Subcutaneous adipose tissue (tissue), 4 donors: ENCODE results near the gene FAT3. TPM values are rescaled to one million over a fixed set of nuclear protein-coding genes. Genes with fewer than 3 reads are reported as not detected.

Experiments
- CTCF ChIP-seq: fragments of 450-650 bp; IDR thresholded peaks from one replicate; pipeline ENCODE4 v1.5.1; 2016; ENCODE audit warnings: low read depth, mild to moderate bottlenecking, control low read depth, antibody characterized with exemption, moderate library complexity
- total RNA-seq, 4 donors: library from RNA; depleted of rRNA; stranded (reverse); fragments of >200 nt; gene quantifications; one replicate each; pipeline ENCODE4 v1.1.0, GENCODE V29; 2016

FAT3 gene
- total RNA-seq, 4 donors from 2014 or later, result 0.34 to 5.7 (median 0.77) TPM

GRCh38 chr11:92222701-92223100 lies 1.9 kb upstream of the FAT3 start:
- TF ChIP-seq CTCF, result no peak

- no peak for TF ChIP-seq CTCF
Observed at GRCh38 chr11:92224054-92224406, 588 bp upstream of the FAT3 start.

- TF ChIP-seq CTCF, result no peak
Observed at GRCh38 chr11:92225125-92225567, 528 bp downstream of the FAT3 start.

GRCh38 chr11:92225568-92226330 lies 1.1 kb downstream of the FAT3 start:
- TF ChIP-seq CTCF, result no peak

GRCh38 chr11:92226331-92227229 lies 2.0 kb downstream of the FAT3 start:
- TF ChIP-seq CTCF, result no peak

GRCh38 chr11:92227230-92227814 lies 2.7 kb downstream of the FAT3 start:
- TF ChIP-seq CTCF, result no peak
